MCF 10A (cell line): Measurements from ENCODE around the gene DDIT3. TPM values are rescaled to one million over a fixed set of nuclear protein-coding genes. Genes with fewer than 3 reads are reported as not detected.

Source experiments
- BruUV-seq: library from RNA; stranded (reverse); fragments of 400-500 nt; replicated peaks from 2 replicates; lab custom pipeline; 2021; lab: Mats Ljungman, UMichigan
- CTCF ChIA-PET: fragments of 300-600 bp; sonication (Branson Sonifier 250); formaldehyde crosslinking; extraction: SDS; loops from one replicate; lab custom pipeline; 2021; ENCODE audit warnings: antibody characterized with exemption, inconsistent platforms; lab: Yijun Ruan, JAX
- POLR2A ChIA-PET: fragments of 300-600, 350-650 bp; sonication (Branson Sonifier 250); formaldehyde crosslinking; extraction: SDS; loops from one replicate; lab custom pipeline; 2020; ENCODE audit warnings: antibody characterized with exemption, inconsistent platforms; lab: Yijun Ruan, JAX
- DNase-seq: peaks from one replicate; pipeline ENCODE4 v3.0.0-alpha.2; 2018; ENCODE audit not compliant: unreplicated experiment
- H3K27ac Mint-ChIP-seq: one replicate; pipeline ENCODE4 v1.8.0; 2022; ENCODE audit warnings: mild to moderate bottlenecking, low read depth, mixed read lengths; ENCODE audit not compliant: unreplicated experiment
- H3K27me3 Mint-ChIP-seq: one replicate; pipeline ENCODE4 v1.8.0; 2022; ENCODE audit warnings: mixed read lengths; ENCODE audit not compliant: insufficient read depth, unreplicated experiment
- H3K36me3 Mint-ChIP-seq: one replicate; pipeline ENCODE4 v1.8.0; 2022; ENCODE audit warnings: mild to moderate bottlenecking, moderate library complexity, mixed read lengths; ENCODE audit not compliant: insufficient read depth, unreplicated experiment
- H3K4me1 Mint-ChIP-seq: one replicate; pipeline ENCODE4 v1.8.0; 2022; ENCODE audit warnings: mixed read lengths; ENCODE audit not compliant: insufficient read depth, unreplicated experiment
- H3K4me3 Mint-ChIP-seq: one replicate; pipeline ENCODE4 v1.8.0; 2022; ENCODE audit warnings: mild to moderate bottlenecking, moderate library complexity, mixed read lengths; ENCODE audit not compliant: unreplicated experiment
- H3K9me3 Mint-ChIP-seq: one replicate; pipeline ENCODE4 v1.8.0; 2022; ENCODE audit warnings: mixed read lengths; ENCODE audit not compliant: unreplicated experiment
- intact Hi-C: fragments of 100-400 bp; cut with micrococcal nuclease; formaldehyde crosslinking; loops from 2 replicates; pipeline ENCODE4 v1.14.1; 2022
- total RNA-seq: library from RNA; stranded (reverse); gene quantifications from 2 replicates; pipeline ENCODE4 v1.2.3, GENCODE V29; 2022
- TF ChIP-seq, protein P1 (sequence below): fragments of 200-600 bp; IDR thresholded peaks from one replicate; pipeline ENCODE4 v1.8.0; 2022; ENCODE audit warnings: antibody characterized with exemption, mild to moderate bottlenecking; ENCODE audit not compliant: unreplicated experiment

DDIT3 gene
- total RNA-seq, 1 experiment from 2014 or later, result 156 TPM

- peaks cover 89% of the 10 kb centered on the region for H3K27me3 Mint-ChIP-seq
- H3K27ac Mint-ChIP-seq, result no peak overlapping the region
- intact Hi-C loops, result no loop called here
- no peaks in the 10 kb centered on the region for H3K36me3 Mint-ChIP-seq
- H3K4me1 Mint-ChIP-seq, result peaks cover 7% of the 10 kb centered on the region
- H3K4me3 Mint-ChIP-seq, result no peak overlapping the region
- BruUV-seq, result no TSS peak
- POLR2A ChIA-PET, result no interaction called here
- H3K9me3 Mint-ChIP-seq, result no peaks in the 10 kb centered on the region
- no peak for DNase-seq
- TF ChIP-seq, protein P1, sequence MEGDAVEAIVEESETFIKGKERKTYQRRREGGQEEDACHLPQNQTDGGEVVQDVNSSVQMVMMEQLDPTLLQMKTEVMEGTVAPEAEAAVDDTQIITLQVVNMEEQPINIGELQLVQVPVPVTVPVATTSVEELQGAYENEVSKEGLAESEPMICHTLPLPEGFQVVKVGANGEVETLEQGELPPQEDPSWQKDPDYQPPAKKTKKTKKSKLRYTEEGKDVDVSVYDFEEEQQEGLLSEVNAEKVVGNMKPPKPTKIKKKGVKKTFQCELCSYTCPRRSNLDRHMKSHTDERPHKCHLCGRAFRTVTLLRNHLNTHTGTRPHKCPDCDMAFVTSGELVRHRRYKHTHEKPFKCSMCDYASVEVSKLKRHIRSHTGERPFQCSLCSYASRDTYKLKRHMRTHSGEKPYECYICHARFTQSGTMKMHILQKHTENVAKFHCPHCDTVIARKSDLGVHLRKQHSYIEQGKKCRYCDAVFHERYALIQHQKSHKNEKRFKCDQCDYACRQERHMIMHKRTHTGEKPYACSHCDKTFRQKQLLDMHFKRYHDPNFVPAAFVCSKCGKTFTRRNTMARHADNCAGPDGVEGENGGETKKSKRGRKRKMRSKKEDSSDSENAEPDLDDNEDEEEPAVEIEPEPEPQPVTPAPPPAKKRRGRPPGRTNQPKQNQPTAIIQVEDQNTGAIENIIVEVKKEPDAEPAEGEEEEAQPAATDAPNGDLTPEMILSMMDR, result no peak
- CTCF ChIA-PET, result interaction anchor here (1.0 kb wide), 1 partner anchor 10 kb away, joined by 4 read pairs; no protein-coding TSS in a partner anchor
These were observed 43.2 kb downstream of the DDIT3 start for GRCh38 chr12:57476993-57477709.

- Mint-ChIP-seq H3K9me3 (no peaks in the 10 kb centered on the region), H3K27me3 (peaks cover 89% of the 10 kb centered on the region), H3K4me3 (no peak overlapping the region), H3K4me1 (peaks cover 7% of the 10 kb centered on the region), H3K36me3 (no peaks in the 10 kb centered on the region), H3K27ac (no peak overlapping the region)
- POLR2A ChIA-PET, result no interaction called here
- DNase-seq, result no peak
- TF ChIP-seq, protein P1, result no peak
- no TSS peak for BruUV-seq
- intact Hi-C loops, result no loop called here
- CTCF ChIA-PET, result interaction anchor here (0.5 to 1.0 kb wide), 3 partner anchors 11 to 47 kb away, joined by 3 to 4 read pairs (median 3); no protein-coding TSS in a partner anchor
These were observed 43.9 kb downstream of the DDIT3 start for GRCh38 chr12:57476162-57476992.

DNA sequence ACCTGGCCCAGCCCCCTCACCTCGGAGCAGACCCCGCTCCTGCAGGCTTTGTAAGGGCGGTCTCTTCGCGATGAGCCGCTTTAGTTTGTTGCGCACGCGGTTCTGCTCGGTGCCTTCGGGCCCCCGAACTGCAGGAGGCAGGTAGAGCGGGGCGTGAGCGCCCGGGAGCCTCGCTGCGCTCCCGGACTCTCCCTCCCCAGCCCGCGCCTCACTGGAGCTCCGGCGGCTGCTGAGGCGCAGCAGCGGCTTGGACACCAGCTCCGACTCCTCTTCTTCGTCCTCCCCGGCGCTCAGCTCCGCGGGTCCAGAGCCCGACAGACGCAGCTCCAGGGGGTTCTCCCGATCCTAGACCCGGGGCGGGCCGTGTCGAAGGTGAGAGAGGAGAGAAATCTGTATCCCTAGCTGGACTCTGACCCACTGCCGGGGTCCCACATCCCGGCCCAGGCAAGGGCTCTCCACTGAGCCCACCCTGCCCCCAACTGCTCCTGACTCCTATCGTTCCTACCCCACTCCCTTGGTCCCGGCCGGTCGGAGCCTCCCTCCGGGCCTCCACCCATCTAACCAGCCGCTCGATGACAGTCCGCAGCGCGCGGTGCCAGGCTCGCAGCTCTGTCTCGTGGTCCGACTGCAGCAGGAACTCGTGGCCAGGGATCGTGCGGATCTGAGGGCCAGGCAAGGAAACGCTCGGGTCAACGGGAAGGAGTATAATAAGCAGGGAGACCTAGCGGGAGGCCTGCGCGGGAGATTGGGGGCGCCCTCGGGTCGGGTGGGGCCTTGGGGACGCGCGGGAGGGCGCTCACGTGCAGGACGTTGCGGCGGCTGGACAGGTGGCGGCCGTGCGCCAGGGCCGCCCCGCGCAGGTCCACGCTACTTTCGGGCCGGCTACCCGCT is 44.8 kb downstream of the DDIT3 start:
- H3K9me3 Mint-ChIP-seq, result no peaks in the 10 kb centered on the region
- POLR2A ChIA-PET, result interaction anchor here (1.4 kb wide), 1 partner anchor 44 kb away, joined by 4 read pairs; the partner anchor contains the start of gene DDIT3
- peaks cover 87% of the 10 kb centered on the region for H3K27me3 Mint-ChIP-seq
- DNase-seq, result no peak
- intact Hi-C loops, result no loop called here
- no TSS peak for BruUV-seq
- no peaks in the 10 kb centered on the region for H3K36me3 Mint-ChIP-seq
- no peak overlapping the region for H3K27ac Mint-ChIP-seq
- TF ChIP-seq, protein P1, result no peak
- peaks cover 7% of the 10 kb centered on the region for H3K4me1 Mint-ChIP-seq
- H3K4me3 Mint-ChIP-seq, result peak overlapping the region; percentile 31
- CTCF ChIA-PET, result interaction anchor here (0.5 to 2.7 kb wide), 5 partner anchors 13 to 48 kb away, joined by 3 to 18 read pairs (median 3); no protein-coding TSS in a partner anchor
